Pancreas (tissue), 10 donors: ENCODE measurements around the gene GDPD5. TPM values are rescaled to one million over a fixed set of nuclear protein-coding genes. Genes with fewer than 3 reads are reported as not detected.

Experiments
- ATAC-seq, 4 donors: fragments of 200-7000 bp; cut with Tn5 transposase; one replicate each; pipeline versions ENCODE4 v1.8.0 to v1.9.1; 2020; ENCODE audit warnings: mild to moderate bottlenecking in 4 of 4, moderate library complexity in 4 of 4
- DNase-seq, 6 donors: peaks; one replicate each; pipeline ENCODE4 v3.0.0-alpha.2; 2020
- FAIRE-seq: peaks from 2 replicates; lab custom pipeline; 2012; peaks lifted over from hg19 to GRCh38; lab: Jason Lieb, UNC
- H3K27ac ChIP-seq, 4 donors: fragments of 200-600 bp; sonication (generic); 1 replicate in 3 of 4; 2 replicates in 1 of 4; pipeline versions ENCODE4 v1.5.0 to v1.8.0; 2020
- H3K27me3 ChIP-seq, 4 donors: fragments of 200-600 bp; one replicate each; pipeline ENCODE4 v1.8.0; 2021
- H3K36me3 ChIP-seq, 3 donors: fragments of 200-600 bp; sonication (generic) in 1 of 3; one replicate each; pipeline versions ENCODE4 v1.5.0 to v1.8.0; 2020 to 2021
- H3K4me1 ChIP-seq, 3 donors: fragments of 200-600 bp; one replicate each; pipeline ENCODE4 v1.8.0; 2021
- H3K4me3 ChIP-seq, 4 donors: fragments of 200-600 bp; sonication (generic) in 2 of 4; one replicate each; pipeline versions ENCODE4 v1.5.0 to v1.8.0; 2020 to 2021
- H3K9me3 ChIP-seq, 4 donors: fragments of 200-600 bp; one replicate each; pipeline ENCODE4 v1.8.0; 2021
- CTCF ChIP-seq, 4 donors: fragments of 200-600 bp; sonication (generic) in 3 of 4; IDR thresholded peaks; one replicate each; pipeline versions ENCODE4 v1.5.0 to v1.8.0; 2021; ENCODE audit warnings: antibody characterized with exemption in 4 of 4
- WGBS, 2 donors: extraction: QIAGEN DNeasy Blood & Tissue Kit; methylation state at CpG; one replicate each; pipeline ENCODE4 v1.1.7; 2013; 5-methylcytosine and 5-hydroxymethylcytosine counted together
- intact Hi-C, 3 donors: fragments of 100-400 bp; cut with DNase I; formaldehyde crosslinking; loops; one replicate each; pipeline versions ENCODE4 v1.11.1 to v1.14.2; 2022
- polyA plus RNA-seq, 2 donors: library from polyadenylated mRNA; stranded (reverse); fragments of 200-250 nt; gene quantifications; one replicate each; pipeline ENCODE4 v1.2.3, GENCODE V29; 2013
- total RNA-seq, 6 donors: library from RNA; stranded (reverse); fragmentation: NEBNext Ultra II Directional in 4 of 6; extraction: Animal tissue kit (Norgen Biotek cat#: 25700) in 4 of 6; gene quantifications; one replicate each; pipeline versions ENCODE4 v1.2.1 to v1.2.4, GENCODE V29; 2021 to 2023
- donor health status: healthy with polysubstance abuse.
- donor health status: DM: no; HTN: no; CAD: no; lungs with moderate emphysema.
- donor health status: DM: no; HTN: no; CAD: no.
- donor health status: control.
- donor health status: control.
- donor health status: Bipolar disorder and iron deficiency.
- donor health status: DM: yes; HTN: yes; CAD: no.
- donor health status: DM: no; HTN: no; CAD: no.
- donor health status: DM: no; HTN: no; CAD: no.
- donor health status: DM: yes; HTN: yes; CAD: no.

GDPD5 gene
- total and polyA plus RNA-seq, 8 donors = 24.3 to 92.9 (median 32.7) TPM

- Histone ChIP-seq H3K9me3 (no peaks in the 10 kb centered on the region), H3K27ac (no peak overlapping the region), H3K4me3 (no peak overlapping the region), H3K27me3 (no peaks in the 10 kb centered on the region), H3K36me3 (no peaks in the 10 kb centered on the region), H3K4me1 (no peaks in the 10 kb centered on the region)
- WGBS, 2 donors = 89 to 93% methylated on average over 8 of the region's 8 CpGs
- intact Hi-C loops = no loop called here
- no peak for TF ChIP-seq CTCF (IDR thresholded peaks at IDR 0.05)
- DNase-seq (no peak), FAIRE-seq (no peak), ATAC-seq (no peak)
Measured at GRCh38 chr11:75548595-75549272, 23.0 kb upstream of the GDPD5 start.

- Histone ChIP-seq H3K9me3 (no peaks in the 10 kb centered on the region), H3K27me3 (no peaks in the 10 kb centered on the region), H3K36me3 (no peaks in the 10 kb centered on the region), H3K4me3 (no peak overlapping the region), H3K27ac (no peak overlapping the region), H3K4me1 (no peaks in the 10 kb centered on the region)
- FAIRE-seq (no peak), DNase-seq (peak in 4 of 6 donors; percentile 36 to 80 (median 62)), ATAC-seq (peak; percentile 78 to 97 (median 92))
- 22 to 24% methylated on average over 7 of the region's 7 CpGs for WGBS, 2 donors
- peak; percentile 65 to 72 (median 67) for TF ChIP-seq CTCF (IDR thresholded peaks at IDR 0.05)
- intact Hi-C loops = no loop called here
Measured at GRCh38 chr11:75547617-75548058, 21.9 kb upstream of the GDPD5 start.

- Histone ChIP-seq H3K27me3 (no peaks in the 10 kb centered on the region), H3K9me3 (no peaks in the 10 kb centered on the region), H3K27ac (no peak overlapping the region), H3K36me3 (no peaks in the 10 kb centered on the region), H3K4me1 (no peaks in the 10 kb centered on the region), H3K4me3 (no peak overlapping the region)
- FAIRE-seq = no peak
- no peak for ATAC-seq
- no peak for DNase-seq
- intact Hi-C loops = no loop called here
- TF ChIP-seq CTCF (IDR thresholded peaks at IDR 0.05) = no peak
- 94 to 100% methylated on average over 1 of the region's 1 CpG for WGBS, 2 donors
Measured at GRCh38 chr11:75547177-75547576, 21.4 kb upstream of the GDPD5 start.

GRCh38 chr11:75543806-75544205 lies 18.1 kb upstream of the GDPD5 start:
- ATAC-seq (no peak), FAIRE-seq (no peak), DNase-seq (no peak)
- Histone ChIP-seq H3K36me3 (no peaks in the 10 kb centered on the region), H3K4me1 (no peaks in the 10 kb centered on the region), H3K9me3 (no peaks in the 10 kb centered on the region), H3K27me3 (no peaks in the 10 kb centered on the region), H3K27ac (no peak overlapping the region), H3K4me3 (no peak overlapping the region)
- TF ChIP-seq CTCF (IDR thresholded peaks at IDR 0.05) = no peak
- intact Hi-C loops = no loop called here
- 85 to 88% methylated on average over 6 of the region's 6 CpGs for WGBS, 2 donors

- ATAC-seq = no peak
- no peaks in the 10 kb centered on the region for H3K4me1 ChIP-seq
- no peak overlapping the region for H3K27ac ChIP-seq
- no peak for DNase-seq
- H3K4me3 ChIP-seq = no peak overlapping the region
- no peaks in the 10 kb centered on the region for H3K27me3 ChIP-seq
- TF ChIP-seq CTCF (IDR thresholded peaks at IDR 0.05) = no peak
- 64 to 79% methylated on average over 1 of the region's 1 CpG for WGBS, 2 donors
- no peaks in the 10 kb centered on the region for H3K9me3 ChIP-seq
- no peaks in the 10 kb centered on the region for H3K36me3 ChIP-seq
- no peak for FAIRE-seq
- intact Hi-C loops = no loop called here
Measured at GRCh38 chr11:75542088-75542438, 16.3 kb upstream of the GDPD5 start.
